Liver (tissue), 3 donors: Measurements from ENCODE around the gene ULK4.

Source experiments
- EGR1 ChIP-seq, 2 donors: IDR thresholded peaks; 2 replicates each; pipeline ENCODE4 v1.6.1; 2016 to 2018; ENCODE audit warnings: antibody characterized with exemption in 2 of 2, low read depth in 2 of 2
- RAD21 ChIP-seq, 2 donors: IDR thresholded peaks; 2 replicates each; pipeline ENCODE4 v1.6.1; 2016; ENCODE audit warnings: antibody characterized with exemption in 2 of 2, mild to moderate bottlenecking in 2 of 2
- TF ChIP-seq, protein P1 (sequence below): fragments of 150-350 bp; IDR thresholded peaks from 2 replicates; pipeline ENCODE4 v1.5.1; 2017; ENCODE audit warnings: improper control_type of control experiment, low read depth, low read length; ENCODE audit not compliant: missing input control
- TF ChIP-seq, protein P2 (sequence below): IDR thresholded peaks from 2 replicates; pipeline ENCODE4 v1.6.1; 2016; ENCODE audit warnings: antibody characterized with exemption
- donor health status: healthy.
- donor health status: healthy.

DNA sequence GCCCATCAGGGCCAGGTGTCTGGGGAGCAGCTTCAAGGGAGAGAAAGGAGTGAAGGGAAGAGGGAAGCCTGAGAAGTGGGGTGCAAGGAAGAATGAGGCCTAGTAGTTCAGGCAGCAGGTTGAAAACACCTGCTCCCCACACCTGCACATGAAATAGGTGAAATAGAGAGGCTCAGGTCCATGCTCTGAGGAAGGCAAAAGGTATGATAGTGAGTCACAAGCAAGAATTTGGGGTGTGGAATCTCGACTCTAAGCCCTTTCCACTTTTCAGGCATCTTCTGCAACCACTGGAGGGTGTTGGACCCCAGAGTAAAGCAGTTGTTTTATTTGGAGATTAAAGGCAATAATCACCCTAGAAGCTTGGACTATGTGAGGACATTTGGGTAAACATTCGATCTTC, 605.1 kb downstream of the ULK4 start:
- TF ChIP-seq EGR1 (IDR thresholded peaks at IDR 0.05; ENCODE audit: low read depth in 2 of 2): no peak
- TF ChIP-seq, protein P1, sequence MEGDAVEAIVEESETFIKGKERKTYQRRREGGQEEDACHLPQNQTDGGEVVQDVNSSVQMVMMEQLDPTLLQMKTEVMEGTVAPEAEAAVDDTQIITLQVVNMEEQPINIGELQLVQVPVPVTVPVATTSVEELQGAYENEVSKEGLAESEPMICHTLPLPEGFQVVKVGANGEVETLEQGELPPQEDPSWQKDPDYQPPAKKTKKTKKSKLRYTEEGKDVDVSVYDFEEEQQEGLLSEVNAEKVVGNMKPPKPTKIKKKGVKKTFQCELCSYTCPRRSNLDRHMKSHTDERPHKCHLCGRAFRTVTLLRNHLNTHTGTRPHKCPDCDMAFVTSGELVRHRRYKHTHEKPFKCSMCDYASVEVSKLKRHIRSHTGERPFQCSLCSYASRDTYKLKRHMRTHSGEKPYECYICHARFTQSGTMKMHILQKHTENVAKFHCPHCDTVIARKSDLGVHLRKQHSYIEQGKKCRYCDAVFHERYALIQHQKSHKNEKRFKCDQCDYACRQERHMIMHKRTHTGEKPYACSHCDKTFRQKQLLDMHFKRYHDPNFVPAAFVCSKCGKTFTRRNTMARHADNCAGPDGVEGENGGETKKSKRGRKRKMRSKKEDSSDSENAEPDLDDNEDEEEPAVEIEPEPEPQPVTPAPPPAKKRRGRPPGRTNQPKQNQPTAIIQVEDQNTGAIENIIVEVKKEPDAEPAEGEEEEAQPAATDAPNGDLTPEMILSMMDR: no peak
- TF ChIP-seq RAD21 (IDR thresholded peaks at IDR 0.05): no peak
- TF ChIP-seq, protein P2, sequence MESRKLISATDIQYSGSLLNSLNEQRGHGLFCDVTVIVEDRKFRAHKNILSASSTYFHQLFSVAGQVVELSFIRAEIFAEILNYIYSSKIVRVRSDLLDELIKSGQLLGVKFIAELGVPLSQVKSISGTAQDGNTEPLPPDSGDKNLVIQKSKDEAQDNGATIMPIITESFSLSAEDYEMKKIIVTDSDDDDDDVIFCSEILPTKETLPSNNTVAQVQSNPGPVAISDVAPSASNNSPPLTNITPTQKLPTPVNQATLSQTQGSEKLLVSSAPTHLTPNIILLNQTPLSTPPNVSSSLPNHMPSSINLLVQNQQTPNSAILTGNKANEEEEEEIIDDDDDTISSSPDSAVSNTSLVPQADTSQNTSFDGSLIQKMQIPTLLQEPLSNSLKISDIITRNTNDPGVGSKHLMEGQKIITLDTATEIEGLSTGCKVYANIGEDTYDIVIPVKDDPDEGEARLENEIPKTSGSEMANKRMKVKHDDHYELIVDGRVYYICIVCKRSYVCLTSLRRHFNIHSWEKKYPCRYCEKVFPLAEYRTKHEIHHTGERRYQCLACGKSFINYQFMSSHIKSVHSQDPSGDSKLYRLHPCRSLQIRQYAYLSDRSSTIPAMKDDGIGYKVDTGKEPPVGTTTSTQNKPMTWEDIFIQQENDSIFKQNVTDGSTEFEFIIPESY: no peak
